ENCODE data around the gene LMNTD2.

DNA sequence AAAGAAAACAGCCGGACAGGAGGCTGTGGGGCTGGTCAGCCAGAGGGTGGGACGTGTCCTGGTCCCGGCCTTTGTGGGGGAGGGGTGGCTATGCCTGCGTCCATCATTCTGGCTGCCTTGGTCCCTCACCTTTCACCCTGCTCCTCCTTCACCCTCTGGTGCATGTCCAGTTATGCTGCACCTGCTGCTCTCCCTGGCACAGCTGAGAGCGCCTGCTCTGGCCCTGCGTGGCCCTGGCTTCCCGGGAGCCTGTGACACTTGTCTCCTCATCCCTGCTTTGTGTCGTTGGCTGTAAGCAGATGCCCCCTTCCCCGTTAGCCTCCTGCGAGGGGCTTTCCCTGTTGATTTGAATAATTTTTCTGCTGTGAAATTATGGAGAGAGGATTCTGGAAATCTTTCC is 32.4 kb upstream of the LMNTD2 start:
- TF ChIP-seq EP300 (conservative IDR thresholded peaks at IDR 0.05; ENCODE audit: poor library complexity, severe bottlenecking) (no peak), RAD21 (conservative IDR thresholded peaks at IDR 0.05) (no peak), TAF1 (IDR thresholded peaks at IDR 0.05; ENCODE audit: low read depth) (no peak)
- TF ChIP-seq, protein P1, sequence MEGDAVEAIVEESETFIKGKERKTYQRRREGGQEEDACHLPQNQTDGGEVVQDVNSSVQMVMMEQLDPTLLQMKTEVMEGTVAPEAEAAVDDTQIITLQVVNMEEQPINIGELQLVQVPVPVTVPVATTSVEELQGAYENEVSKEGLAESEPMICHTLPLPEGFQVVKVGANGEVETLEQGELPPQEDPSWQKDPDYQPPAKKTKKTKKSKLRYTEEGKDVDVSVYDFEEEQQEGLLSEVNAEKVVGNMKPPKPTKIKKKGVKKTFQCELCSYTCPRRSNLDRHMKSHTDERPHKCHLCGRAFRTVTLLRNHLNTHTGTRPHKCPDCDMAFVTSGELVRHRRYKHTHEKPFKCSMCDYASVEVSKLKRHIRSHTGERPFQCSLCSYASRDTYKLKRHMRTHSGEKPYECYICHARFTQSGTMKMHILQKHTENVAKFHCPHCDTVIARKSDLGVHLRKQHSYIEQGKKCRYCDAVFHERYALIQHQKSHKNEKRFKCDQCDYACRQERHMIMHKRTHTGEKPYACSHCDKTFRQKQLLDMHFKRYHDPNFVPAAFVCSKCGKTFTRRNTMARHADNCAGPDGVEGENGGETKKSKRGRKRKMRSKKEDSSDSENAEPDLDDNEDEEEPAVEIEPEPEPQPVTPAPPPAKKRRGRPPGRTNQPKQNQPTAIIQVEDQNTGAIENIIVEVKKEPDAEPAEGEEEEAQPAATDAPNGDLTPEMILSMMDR (IDR thresholded peaks at IDR 0.05; ENCODE audit: poor library complexity, severe bottlenecking), result no peak
